Right lobe of liver (tissue), 6 donors: ENCODE results near the gene CBX1. TPM values are rescaled to one million over a fixed set of nuclear protein-coding genes. Genes with fewer than 3 reads are reported as not detected.

Experiments used
- ATAC-seq, 4 donors: fragments of 200-7000 bp; cut with Tn5 transposase; one replicate each; pipeline ENCODE4 v1.9.1; 2020; ENCODE audit warnings: mild to moderate bottlenecking in 4 of 4, moderate library complexity in 4 of 4
- DNase-seq, 3 donors: peaks; one replicate each; pipeline ENCODE4 v3.0.0-alpha.2; 2020
- H3K27ac ChIP-seq, 3 donors: fragments of 200-600 bp; one replicate each; pipeline ENCODE4 v1.8.0; 2022
- H3K27me3 ChIP-seq, 2 donors: fragments of 200-600 bp; one replicate each; pipeline ENCODE4 v1.8.0; 2022
- H3K36me3 ChIP-seq, 4 donors: fragments of 200-600 bp; sonication (generic) in 1 of 4; one replicate each; pipeline versions ENCODE4 v1.5.1 to v1.8.0; 2017 to 2022; ENCODE audit warnings: control low read depth in 1 of 4
- H3K4me1 ChIP-seq, 4 donors: fragments of 200-600 bp; sonication (generic) in 1 of 4; one replicate each; pipeline versions ENCODE4 v1.5.1 to v1.8.0; 2017 to 2022; ENCODE audit warnings: control low read depth in 1 of 4
- H3K4me3 ChIP-seq, 3 donors: fragments of 200-600 bp; one replicate each; pipeline ENCODE4 v1.8.0; 2022
- H3K9me3 ChIP-seq, 4 donors: fragments of 200-600 bp; sonication (generic) in 1 of 4; one replicate each; pipeline versions ENCODE4 v1.5.1 to v1.8.0; 2017 to 2022; ENCODE audit warnings: control low read depth in 1 of 4
- POLR2A ChIP-seq: fragments of 450-650 bp; IDR thresholded peaks from one replicate; pipeline ENCODE4 v1.6.1; 2017; ENCODE audit warnings: antibody characterized with exemption, mild to moderate bottlenecking
- WGBS: methylation state at CpG from one replicate; pipeline ENCODE4 v1.1.6; 2018; ENCODE audit warnings: low coverage, low lambda C conversion rate; ENCODE audit not compliant: insufficient coverage; ENCODE audit errors: missing lambda C conversion rate; 5-methylcytosine and 5-hydroxymethylcytosine counted together
- intact Hi-C, 2 donors: fragments of 100-400 bp; cut with DNase I; formaldehyde crosslinking; loops; one replicate each; pipeline versions ENCODE4 v1.11.2 to v1.14.1; 2022
- total RNA-seq, 6 experiments: library from RNA; depleted of rRNA in 2 of 6; stranded (reverse); fragments of >200 nt in 2 of 6; fragmentation: NEBNext Ultra II Directional in 3 of 6; extraction: Animal tissue kit (Norgen Biotek cat#: 25700) in 3 of 6; gene quantifications; one replicate each; pipeline versions ENCODE4 v1.1.0 to v1.2.4, GENCODE V29; 2016 to 2023
- TF ChIP-seq, protein P1 (sequence below), 4 donors: fragments of 200-600 bp in 3 of 4; fragments of 450-650 bp in 1 of 4; IDR thresholded peaks; one replicate each; pipeline versions ENCODE4 v1.5.1 to v1.8.0; 2016 to 2022; ENCODE audit warnings: antibody characterized with exemption in 4 of 4, mild to moderate bottlenecking in 2 of 4
- donor health status: DM: no; HTN: yes; CAD: no.
- donor health status: DM: no; HTN: no; CAD: no.
- donor health status: DM: no; HTN: no; CAD: no.
- donor health status: DM: no; HTN: yes; CAD: no.
- donor health status: DM: no; HTN: yes; CAD: no.

CBX1 gene
- total RNA-seq, 6 experiments from 2014 or later = 7.0 to 10.5 (median 9.9) TPM

DNA sequence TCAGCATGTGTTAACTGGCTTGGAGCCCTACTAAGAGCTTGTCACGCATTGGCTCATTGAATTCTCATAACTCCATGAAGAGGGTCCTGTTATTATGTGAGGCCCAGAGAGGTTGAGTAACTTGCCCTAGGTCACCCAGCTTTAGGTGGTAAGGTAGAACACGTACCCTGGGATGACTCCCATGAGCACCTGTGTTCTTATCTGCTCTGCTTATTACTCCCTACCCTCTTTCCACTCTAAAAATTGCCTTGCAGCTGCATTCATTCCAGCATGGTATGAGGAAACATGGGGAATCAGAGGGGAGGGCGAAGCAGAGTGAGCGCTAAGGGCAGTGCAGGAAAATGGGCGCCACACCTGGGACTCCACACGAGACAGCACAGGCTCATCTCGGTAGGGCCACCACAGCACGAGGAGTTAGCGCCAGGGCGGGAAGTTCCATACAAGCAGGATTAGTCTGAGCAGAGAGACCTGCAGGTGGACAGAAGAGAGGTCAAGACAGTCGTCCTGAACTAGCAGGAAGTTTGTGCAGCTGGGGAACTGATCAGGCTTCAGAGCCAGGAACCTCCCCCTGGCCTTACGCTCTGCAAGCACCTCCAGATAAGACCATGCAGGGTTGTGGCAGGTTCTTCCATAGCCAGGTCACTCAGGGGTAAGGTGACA lies 73.8 kb downstream of the CBX1 start:
- peaks cover 0 to 33% (median 15%) of the 10 kb centered on the region in 4 donors for H3K4me1 ChIP-seq
- DNase-seq (no peak), ATAC-seq (no peak)
- H3K9me3 ChIP-seq = no peaks in the 10 kb centered on the region
- WGBS = 87% methylated on average over 9 of the region's 12 CpGs
- no peak overlapping the region for H3K27ac ChIP-seq
- no peaks in the 10 kb centered on the region for H3K27me3 ChIP-seq
- no peaks in the 10 kb centered on the region for H3K36me3 ChIP-seq
- intact Hi-C loops = loop anchor here (5.0 kb wide), 1 partner anchor 45 kb away; no protein-coding TSS in a partner anchor
- H3K4me3 ChIP-seq = no peak overlapping the region
- no peak for TF ChIP-seq POLR2A
- TF ChIP-seq, protein P1, sequence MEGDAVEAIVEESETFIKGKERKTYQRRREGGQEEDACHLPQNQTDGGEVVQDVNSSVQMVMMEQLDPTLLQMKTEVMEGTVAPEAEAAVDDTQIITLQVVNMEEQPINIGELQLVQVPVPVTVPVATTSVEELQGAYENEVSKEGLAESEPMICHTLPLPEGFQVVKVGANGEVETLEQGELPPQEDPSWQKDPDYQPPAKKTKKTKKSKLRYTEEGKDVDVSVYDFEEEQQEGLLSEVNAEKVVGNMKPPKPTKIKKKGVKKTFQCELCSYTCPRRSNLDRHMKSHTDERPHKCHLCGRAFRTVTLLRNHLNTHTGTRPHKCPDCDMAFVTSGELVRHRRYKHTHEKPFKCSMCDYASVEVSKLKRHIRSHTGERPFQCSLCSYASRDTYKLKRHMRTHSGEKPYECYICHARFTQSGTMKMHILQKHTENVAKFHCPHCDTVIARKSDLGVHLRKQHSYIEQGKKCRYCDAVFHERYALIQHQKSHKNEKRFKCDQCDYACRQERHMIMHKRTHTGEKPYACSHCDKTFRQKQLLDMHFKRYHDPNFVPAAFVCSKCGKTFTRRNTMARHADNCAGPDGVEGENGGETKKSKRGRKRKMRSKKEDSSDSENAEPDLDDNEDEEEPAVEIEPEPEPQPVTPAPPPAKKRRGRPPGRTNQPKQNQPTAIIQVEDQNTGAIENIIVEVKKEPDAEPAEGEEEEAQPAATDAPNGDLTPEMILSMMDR (IDR thresholded peaks at IDR 0.05) = no peak

DNA sequence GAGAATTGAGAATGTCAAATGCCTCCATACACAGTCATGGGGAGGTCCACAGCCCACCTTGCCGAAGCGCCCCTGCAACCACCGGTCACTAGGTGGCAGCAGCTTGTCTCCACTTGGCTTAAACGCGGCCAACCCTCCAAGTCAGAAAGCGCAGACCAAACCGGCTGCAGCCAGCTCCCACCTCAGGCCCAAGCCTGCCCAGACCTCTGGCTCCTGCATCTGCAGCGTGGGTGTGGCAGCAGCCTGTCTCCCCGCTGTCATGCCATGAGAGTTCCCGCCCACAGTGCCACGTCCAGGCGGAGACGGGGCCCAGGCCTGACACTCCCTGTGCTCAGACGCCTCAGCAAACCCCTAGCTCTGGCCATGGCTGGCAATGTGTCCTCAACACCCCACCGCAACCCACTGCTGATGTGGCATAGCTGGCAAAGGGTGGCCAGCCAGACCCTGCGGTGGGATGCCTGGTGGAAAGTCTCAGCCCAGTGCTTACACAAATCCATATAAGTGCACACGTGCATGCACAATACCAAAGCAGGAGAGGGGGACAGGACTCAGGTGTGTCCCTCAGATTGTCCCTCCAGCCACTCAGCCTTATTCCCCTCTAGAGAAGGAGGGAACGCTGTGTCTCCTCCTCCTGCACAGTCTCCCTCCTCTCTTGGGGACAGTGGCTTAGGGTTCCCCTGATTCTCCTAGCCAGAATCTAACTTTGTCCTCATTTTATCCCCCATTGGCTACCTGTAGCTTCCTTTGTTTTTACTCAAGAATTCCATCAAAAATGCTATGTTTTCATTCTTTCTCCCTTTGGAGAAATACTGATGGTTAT lies 74.6 kb downstream of the CBX1 start:
- ATAC-seq = peak; percentile 42 to 52 (median 44)
- no peaks in the 10 kb centered on the region for H3K9me3 ChIP-seq
- H3K4me1 ChIP-seq = peaks cover 0 to 33% (median 15%) of the 10 kb centered on the region in 4 donors
- no peaks in the 10 kb centered on the region for H3K36me3 ChIP-seq
- intact Hi-C loops = loop anchor here (5.0 kb wide), 1 partner anchor 46 kb away; no protein-coding TSS in a partner anchor
- H3K4me3 ChIP-seq = no peak overlapping the region
- H3K27me3 ChIP-seq = no peaks in the 10 kb centered on the region
- DNase-seq = peak; percentile 85 to 88 (median 85)
- H3K27ac ChIP-seq = no peak overlapping the region
- 25% methylated on average over 4 of the region's 18 CpGs for WGBS
- no peak for TF ChIP-seq POLR2A
- TF ChIP-seq, protein P1 (IDR thresholded peaks at IDR 0.05) = peak; percentile 80 to 87 (median 84)

DNA sequence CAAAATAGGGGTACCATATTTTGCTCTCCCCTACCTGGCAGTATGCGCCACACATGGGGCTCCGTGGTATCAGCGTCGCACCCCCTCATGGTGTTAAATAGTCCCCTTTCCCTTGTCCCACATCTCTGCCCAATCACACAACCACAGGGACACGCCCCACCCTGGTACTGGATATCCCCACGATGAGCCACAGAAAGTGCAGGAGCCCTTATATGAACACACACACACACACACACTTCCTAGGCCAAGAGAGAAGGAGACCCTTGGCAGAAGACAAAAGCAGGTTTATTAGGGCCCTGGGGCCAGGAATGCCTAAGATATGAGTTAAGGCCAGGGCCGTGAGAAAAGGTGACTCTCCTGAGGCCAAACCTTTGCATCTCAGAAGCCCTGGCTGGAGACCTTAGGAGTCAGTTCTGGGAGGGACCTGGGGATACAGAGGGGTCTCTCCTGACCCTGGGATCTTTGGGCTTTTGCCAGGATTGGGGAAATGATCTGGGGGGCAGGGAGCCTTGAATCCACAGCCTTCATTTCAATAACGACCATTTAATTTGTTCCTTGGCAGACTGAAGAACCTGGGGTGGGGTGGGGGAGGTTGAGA lies 75.3 kb downstream of the CBX1 start:
- no peak for DNase-seq
- Histone ChIP-seq H3K9me3 (no peaks in the 10 kb centered on the region), H3K4me3 (peak overlapping the region in 2 of 3 donors; percentile 30 to 48), H3K36me3 (no peaks in the 10 kb centered on the region), H3K4me1 (peaks cover 0 to 33% (median 15%) of the 10 kb centered on the region in 4 donors), H3K27me3 (no peaks in the 10 kb centered on the region), H3K27ac (peak overlapping the region in 1 of 3 donors; percentile 29)
- TF ChIP-seq, protein P1 (IDR thresholded peaks at IDR 0.05) = no peak
- TF ChIP-seq POLR2A = no peak
- intact Hi-C loops = loop anchor here (5.0 kb wide), 1 partner anchor 46 kb away; no protein-coding TSS in a partner anchor
- WGBS = 32% methylated on average over 7 of the region's 8 CpGs
- no peak for ATAC-seq

DNA sequence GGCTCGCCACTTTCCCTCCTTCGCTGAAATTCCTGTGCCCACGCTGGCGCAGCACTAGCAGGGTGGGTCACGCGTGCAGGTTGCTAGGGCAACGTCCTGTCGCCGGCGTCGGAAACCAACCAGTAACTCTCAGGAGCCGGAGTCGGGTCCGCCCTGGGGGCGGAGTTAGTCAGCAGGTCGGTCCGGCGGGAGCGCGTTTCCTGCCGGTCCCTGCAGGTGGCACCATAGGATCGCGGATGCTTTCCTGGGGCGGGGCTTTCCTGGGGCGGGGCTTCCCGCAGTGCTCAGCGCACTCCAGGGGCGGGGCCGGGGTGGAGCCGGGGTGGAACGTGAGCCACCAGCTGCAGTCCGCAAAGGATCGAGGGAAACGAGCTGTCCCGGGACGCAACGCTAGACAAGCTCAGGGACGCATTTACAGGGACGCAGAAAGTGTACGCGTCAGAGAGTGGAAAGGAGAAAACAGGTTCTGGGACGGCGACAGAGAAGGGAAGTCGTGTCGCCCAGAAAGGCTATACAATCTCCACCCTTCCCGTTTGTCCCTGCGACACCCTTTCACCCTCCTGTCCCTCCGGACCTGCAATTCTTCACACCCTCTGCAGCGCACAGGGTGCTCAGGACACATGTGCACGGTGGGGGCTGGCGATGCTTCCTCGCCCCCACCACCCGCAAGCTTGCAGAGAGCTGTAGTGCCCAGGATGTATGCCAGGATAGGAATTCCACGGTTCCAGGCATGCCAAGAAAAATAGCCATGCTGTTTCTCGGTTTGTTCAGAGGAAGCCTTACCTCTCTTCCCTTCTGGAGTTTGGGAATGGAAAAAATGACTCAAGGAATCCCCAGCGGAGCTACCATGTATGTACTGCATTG lies 76.0 kb downstream of the CBX1 start:
- no peaks in the 10 kb centered on the region for H3K27me3 ChIP-seq
- 1% methylated on average over 16 of the region's 56 CpGs for WGBS
- peaks cover 0 to 33% (median 15%) of the 10 kb centered on the region in 4 donors for H3K4me1 ChIP-seq
- H3K9me3 ChIP-seq = no peaks in the 10 kb centered on the region
- H3K4me3 ChIP-seq = peak overlapping the region; percentile 31 to 48 (median 37)
- peak overlapping the region in 1 of 3 donors; percentile 29 for H3K27ac ChIP-seq
- no peaks in the 10 kb centered on the region for H3K36me3 ChIP-seq
- DNase-seq = peak; percentile 98 to 99 (median 98)
- TF ChIP-seq POLR2A = no peak
- TF ChIP-seq, protein P1 (IDR thresholded peaks at IDR 0.05) = peak; percentile 70 to 91 (median 73)
- peak; percentile 90 to 95 (median 93) for ATAC-seq
- intact Hi-C loops = loop anchor here (5.0 kb wide), 1 partner anchor 47 kb away; no protein-coding TSS in a partner anchor
